GM18508 (cell line): ENCODE results near the gene CNTNAP2.

Experiments used
- ATAC-seq: cut with Tn5 transposase; IDR thresholded peaks from one replicate; pipeline ENCODE4 v1.9.1; 2021; ENCODE audit warnings: moderate number of reproducible peaks; ENCODE audit not compliant: insufficient read depth, unreplicated experiment

Gene CNTNAP2

GRCh38 chr7:146116521-146117222, at the start of gene CNTNAP2:
Gene CNTNAP2 (plus strand): TSS chr7:146116801. CDS start chr7:146116877, 76 bp downstream.
- ATAC-seq: no peak

- no peak for ATAC-seq
Measured at GRCh38 chr7:146067880-146068279, 48.7 kb upstream of the CNTNAP2 start.

GRCh38 chr7:146074195-146074765, 42.3 kb upstream of the CNTNAP2 start:
- no peak for ATAC-seq

GRCh38 chr7:146076344-146076743, 40.3 kb upstream of the CNTNAP2 start:
- ATAC-seq: no peak

GRCh38 chr7:146084086-146084485, 32.5 kb upstream of the CNTNAP2 start:
- ATAC-seq: no peak

GRCh38 chr7:146090023-146090645, 26.5 kb upstream of the CNTNAP2 start:
- ATAC-seq: peak; percentile 92

GRCh38 chr7:146094356-146094755, 22.2 kb upstream of the CNTNAP2 start:
- no peak for ATAC-seq

- ATAC-seq: no peak
Measured at GRCh38 chr7:146096994-146097393, 19.6 kb upstream of the CNTNAP2 start.

GRCh38 chr7:146106319-146106718, 10.3 kb upstream of the CNTNAP2 start:
- ATAC-seq: no peak

GRCh38 chr7:146112755-146113154, 3.8 kb upstream of the CNTNAP2 start:
- ATAC-seq: no peak

- no peak for ATAC-seq
Measured at GRCh38 chr7:146115548-146115850, 1.1 kb upstream of the CNTNAP2 start.

- no peak for ATAC-seq
Measured at GRCh38 chr7:146115851-146116520, 615 bp upstream of the CNTNAP2 start.

- ATAC-seq: no peak
Measured at GRCh38 chr7:146117576-146117975, 975 bp downstream of the CNTNAP2 start.

GRCh38 chr7:146119002-146119401, 2.4 kb downstream of the CNTNAP2 start:
- ATAC-seq: no peak

- no peak for ATAC-seq
Measured at GRCh38 chr7:146123715-146124114, 7.1 kb downstream of the CNTNAP2 start.

GRCh38 chr7:146126767-146127509, 10.3 kb downstream of the CNTNAP2 start:
- no peak for ATAC-seq

GRCh38 chr7:146129296-146129695, 12.7 kb downstream of the CNTNAP2 start:
- no peak for ATAC-seq

- no peak for ATAC-seq
Measured at GRCh38 chr7:146129997-146130396, 13.4 kb downstream of the CNTNAP2 start.

- ATAC-seq: no peak
Measured at GRCh38 chr7:146131701-146132100, 15.1 kb downstream of the CNTNAP2 start.

GRCh38 chr7:146136357-146136875, 19.8 kb downstream of the CNTNAP2 start:
- ATAC-seq: no peak
